GM18499 (cell line): ENCODE measurements around the gene SLC25A38.
"Not testable (repeated sequence)": the region's sequence is repeated elsewhere in the genome, so short reads cannot be mapped to it uniquely, and the experiment has no call there.

Experiments
- ATAC-seq: cut with Tn5 transposase; IDR thresholded peaks from one replicate; pipeline ENCODE4 v1.9.1; 2021; ENCODE audit warnings: moderate number of reproducible peaks; ENCODE audit not compliant: insufficient read depth, unreplicated experiment

The SLC25A38 gene

DNA sequence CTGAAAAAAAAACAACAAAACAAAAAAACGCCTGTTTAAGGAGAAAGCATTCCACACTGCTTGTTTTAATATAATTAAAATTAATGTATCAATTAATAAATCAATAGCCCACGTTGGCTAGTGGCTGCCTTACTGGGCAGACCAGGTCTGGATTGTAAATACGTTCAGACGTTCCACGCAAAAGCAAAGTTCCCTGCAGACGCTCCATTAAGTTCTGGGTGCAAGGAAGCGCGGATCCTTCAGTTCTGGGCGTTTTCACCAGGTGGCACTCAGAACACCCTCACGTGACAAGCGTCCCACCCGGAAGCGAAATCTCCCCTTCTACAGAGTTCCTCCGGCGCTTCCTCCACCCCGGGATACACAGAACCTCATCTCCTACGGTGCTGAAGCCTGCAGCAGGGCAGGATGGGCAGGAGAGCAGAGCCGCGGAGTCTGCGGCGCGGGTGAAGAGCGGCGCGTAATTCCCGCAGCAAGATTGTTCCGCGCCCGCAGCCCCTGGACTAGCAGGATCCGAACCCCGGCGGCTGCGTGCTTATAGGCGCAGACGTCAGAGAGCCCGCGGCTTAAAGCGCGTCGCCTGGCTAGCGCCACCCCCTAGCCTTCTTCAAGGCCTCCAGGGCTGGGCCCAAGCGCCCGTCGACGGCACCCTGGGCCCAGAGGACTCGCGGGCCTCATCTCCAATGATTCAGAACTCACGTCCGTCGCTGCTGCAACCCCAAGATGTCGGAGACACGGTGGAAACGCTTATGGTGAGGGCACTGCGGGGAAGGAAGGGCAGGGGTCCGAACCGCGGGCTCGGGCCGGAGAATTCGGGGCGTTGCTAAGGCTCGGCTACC lies at the start of gene SLC25A38:
TSS of gene SLC25A38 (plus strand) at position 326 of the 836 bp plus-strand sequence. CDS start at position 681, 355 bp downstream.
- ATAC-seq = peak; percentile 56

GRCh38 chr3:39333607-39334006 lies 49.6 kb upstream of the SLC25A38 start:
- ATAC-seq = no peak

GRCh38 chr3:39334205-39334604 lies 49.0 kb upstream of the SLC25A38 start:
- no peak for ATAC-seq

DNA sequence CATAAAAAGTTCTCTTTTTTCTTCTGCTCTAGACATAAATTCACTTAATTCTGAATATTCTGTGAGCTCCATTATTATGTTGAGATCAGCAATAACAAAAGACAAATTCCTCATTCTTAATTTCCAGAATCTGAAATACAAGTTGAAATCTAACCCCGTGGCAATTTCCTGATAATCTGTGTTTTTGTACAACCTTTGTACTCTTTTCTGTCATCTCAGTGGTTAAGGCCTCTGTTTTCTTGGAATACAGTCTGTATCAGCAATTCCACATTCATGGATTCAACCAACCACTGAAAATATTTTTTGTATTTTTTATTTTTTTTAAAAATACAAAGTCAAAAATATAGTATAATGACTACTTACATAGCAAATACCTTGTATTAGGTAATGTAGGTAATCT lies 45.0 kb upstream of the SLC25A38 start:
- ATAC-seq = no peak

DNA sequence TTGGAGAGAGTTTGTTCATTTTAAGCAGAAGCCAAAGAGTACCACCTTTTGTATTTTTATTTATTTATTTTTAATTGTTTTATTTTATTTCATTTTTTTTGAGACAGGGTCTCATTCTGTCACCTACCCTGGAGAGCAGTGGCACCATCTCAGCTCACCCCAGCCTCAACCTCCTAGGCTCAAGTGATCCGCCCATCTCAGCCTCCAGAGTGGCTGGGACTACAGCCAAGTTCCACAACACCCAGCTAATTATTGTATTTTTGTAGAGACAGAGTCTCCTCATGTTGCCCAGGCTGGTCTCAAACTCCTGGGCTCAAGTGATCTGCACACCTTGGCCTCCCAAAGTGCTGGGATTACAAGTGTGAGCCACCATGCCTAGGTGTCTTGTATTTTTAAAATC lies 44.1 kb upstream of the SLC25A38 start:
- no peak for ATAC-seq

DNA sequence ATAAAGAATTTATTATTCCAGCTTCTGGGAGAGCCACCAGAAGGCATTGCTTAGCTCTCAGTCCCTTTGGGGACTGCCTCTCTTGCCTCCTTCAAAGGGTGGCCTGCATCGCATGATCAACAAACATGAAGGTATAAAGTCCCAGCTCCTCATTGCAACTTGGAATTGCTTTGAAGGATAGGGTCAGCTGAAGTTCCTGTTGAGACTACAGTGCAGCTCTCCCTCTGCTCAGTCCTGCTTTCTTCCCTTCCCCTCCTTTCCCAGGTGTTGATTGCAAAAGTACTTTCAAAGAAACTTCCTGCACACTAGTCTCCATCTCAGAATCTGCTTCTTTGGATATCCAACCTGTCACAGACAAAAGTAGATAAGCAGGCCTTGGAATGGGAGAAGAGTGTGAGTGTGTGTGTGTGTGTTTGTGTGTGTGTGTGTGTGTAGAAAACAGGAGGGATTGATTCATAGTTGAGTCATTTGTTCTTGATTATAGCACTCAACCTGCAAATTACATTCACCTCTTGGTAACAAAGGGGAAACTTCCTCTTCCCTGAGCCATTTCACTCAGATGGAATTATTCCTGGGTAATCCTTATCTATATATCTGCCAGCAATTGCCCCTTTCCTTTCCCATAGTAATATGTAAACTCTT lies 40.0 kb upstream of the SLC25A38 start:
- ATAC-seq = no peak

GRCh38 chr3:39343760-39344159 lies 39.4 kb upstream of the SLC25A38 start:
- no peak for ATAC-seq

DNA sequence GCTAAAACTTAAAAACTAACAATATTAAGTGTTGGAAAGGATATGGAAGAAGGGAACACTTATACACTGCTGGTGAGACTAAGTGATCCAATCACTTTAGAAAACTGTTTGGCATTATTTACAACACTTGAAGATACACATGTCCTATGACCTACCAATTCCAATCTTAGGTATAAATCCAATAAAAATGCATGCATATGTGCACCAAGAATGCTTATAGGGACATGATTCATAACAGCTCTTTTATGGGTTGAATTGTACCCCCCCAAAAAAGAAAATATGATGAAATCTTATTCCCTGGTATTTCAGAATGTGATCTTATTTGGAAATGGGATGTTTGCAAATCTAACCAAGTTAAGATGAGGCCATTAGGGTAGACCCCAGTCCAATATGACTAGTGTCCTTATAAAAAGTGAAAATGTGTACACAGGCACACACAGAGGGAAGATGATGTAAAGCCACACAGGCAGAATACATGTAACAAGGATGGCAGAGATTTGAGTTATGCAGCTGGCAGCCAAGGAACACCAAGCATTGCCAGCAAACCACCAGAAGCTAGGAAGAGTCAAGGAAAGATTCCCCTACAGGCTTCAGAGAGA lies 38.3 kb upstream of the SLC25A38 start:
- no peak for ATAC-seq

DNA sequence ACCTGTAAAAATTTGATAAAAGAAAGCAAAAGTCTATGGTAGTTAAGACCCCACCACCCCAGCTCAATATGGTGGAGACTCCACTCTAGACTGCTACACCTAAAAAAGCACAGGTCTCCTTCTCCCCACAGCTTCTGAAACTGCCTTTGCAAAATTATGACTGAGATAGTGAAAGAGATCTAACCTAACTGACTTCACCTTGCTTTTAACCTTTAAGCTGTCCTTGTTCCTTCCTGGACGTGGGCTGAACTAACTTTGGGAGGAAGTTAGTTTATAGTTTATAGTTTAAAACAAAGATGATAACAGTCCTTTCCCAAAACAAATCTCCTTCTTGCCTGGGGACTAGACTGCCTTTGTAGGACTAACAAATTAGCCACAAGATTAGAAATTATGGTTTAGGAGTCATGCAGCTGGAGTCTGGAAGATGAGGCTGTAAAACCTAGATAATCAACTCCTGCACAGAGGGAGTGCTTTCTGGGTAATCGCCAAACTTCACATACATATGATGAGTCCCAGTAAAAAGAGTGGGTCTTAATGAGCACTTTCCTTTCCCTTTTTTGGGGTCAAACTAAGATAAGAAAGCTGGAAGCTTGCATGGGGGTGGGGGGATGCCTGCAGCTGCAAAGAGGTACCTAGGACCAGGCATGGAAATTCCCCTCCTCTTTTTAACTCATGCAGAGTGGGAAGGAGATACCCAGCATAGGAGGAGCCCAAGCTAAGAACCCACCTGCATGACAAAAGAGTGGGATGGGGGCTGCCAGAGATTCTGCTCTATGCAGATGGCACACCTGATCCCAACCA lies 36.2 kb upstream of the SLC25A38 start:
- ATAC-seq = peak; percentile 75

DNA sequence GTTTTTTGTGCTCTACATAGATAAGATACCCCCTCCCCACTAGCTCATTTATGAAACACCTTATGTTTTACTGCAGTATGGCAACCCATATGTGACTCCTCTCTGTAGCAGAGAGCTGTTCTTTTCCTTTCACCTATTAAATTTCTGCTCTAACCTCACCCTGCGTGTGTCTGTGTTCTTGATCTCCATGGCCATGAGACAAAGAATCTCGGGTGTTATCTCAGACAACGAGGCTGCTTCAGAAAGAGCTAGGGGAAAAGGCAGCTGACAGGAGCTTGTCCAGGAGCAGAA lies 35.6 kb upstream of the SLC25A38 start:
- no peak for ATAC-seq

- no peak for ATAC-seq
These were observed 34.1 kb upstream of the SLC25A38 start for GRCh38 chr3:39349080-39349479.

DNA sequence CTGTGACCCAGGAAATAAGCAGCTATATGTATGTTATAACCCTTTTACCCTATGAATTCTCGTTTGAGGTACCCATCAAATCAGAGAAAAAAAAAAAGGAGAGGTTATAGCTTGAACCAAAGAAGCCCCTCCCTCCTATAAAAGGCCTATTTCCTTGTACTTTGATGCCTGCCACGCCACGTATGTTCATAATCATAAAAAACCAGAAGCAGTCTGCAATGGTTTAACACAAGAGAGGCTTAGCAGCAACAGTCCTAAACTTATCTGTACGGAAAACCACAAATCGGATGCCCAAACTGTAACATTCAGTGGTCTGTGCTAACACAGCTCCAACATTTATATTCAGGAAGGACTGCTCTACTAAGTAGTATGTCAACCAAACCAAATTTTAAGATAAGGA lies 32.5 kb upstream of the SLC25A38 start:
- no peak for ATAC-seq

GRCh38 chr3:39351134-39351533 lies 32.0 kb upstream of the SLC25A38 start:
- not testable (repeated sequence) for ATAC-seq

GRCh38 chr3:39353168-39353927 lies 29.8 kb upstream of the SLC25A38 start:
- not testable (repeated sequence) for ATAC-seq

- no peak for ATAC-seq
These were observed 24.8 kb upstream of the SLC25A38 start for GRCh38 chr3:39358333-39358732.

- no peak for ATAC-seq
These were observed 21.8 kb upstream of the SLC25A38 start for GRCh38 chr3:39361252-39361927.

GRCh38 chr3:39362192-39362591 lies 21.0 kb upstream of the SLC25A38 start:
- ATAC-seq = no peak

GRCh38 chr3:39362812-39363211 lies 20.4 kb upstream of the SLC25A38 start:
- ATAC-seq = no peak

- not testable (repeated sequence) for ATAC-seq
These were observed 12.7 kb upstream of the SLC25A38 start for GRCh38 chr3:39370450-39370849.
